Measurements from ENCODE around the gene FIGNL2. TPM values are rescaled to one million over a fixed set of nuclear protein-coding genes. Genes with fewer than 3 reads are reported as not detected.

Gene FIGNL2
- polyA plus RNA-seq, 1 experiment: 0.26 TPM

DNA sequence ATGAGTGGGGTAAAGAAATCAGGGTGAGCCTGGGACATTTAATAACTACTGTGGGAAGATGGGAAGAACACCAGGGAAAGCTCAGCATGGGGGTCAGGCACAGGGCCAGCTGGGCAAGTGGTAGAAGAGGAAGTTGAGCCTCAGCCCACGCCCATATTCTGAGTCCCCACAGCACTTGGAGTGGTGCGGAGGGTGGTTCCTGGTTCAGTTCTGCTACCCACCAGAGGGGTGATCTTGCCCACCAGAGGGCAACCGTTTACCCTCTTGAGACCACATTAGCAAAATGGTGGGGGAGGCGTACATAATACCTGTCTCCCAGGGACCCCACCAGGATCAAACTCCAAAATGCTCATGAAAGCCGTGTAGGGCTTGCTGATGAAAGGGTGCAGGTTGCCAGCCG lies 22.6 kb upstream of the FIGNL2 start:
- no peak for DNase-seq (ENCODE audit: low read depth, low spot score)
- H3K9me3 ChIP-seq (ENCODE audit: control insufficient read depth, insufficient read depth, low read length): no peaks in the 10 kb centered on the region; the same call in 1 of the 2 replicates
- TF ChIP-seq, protein P1, sequence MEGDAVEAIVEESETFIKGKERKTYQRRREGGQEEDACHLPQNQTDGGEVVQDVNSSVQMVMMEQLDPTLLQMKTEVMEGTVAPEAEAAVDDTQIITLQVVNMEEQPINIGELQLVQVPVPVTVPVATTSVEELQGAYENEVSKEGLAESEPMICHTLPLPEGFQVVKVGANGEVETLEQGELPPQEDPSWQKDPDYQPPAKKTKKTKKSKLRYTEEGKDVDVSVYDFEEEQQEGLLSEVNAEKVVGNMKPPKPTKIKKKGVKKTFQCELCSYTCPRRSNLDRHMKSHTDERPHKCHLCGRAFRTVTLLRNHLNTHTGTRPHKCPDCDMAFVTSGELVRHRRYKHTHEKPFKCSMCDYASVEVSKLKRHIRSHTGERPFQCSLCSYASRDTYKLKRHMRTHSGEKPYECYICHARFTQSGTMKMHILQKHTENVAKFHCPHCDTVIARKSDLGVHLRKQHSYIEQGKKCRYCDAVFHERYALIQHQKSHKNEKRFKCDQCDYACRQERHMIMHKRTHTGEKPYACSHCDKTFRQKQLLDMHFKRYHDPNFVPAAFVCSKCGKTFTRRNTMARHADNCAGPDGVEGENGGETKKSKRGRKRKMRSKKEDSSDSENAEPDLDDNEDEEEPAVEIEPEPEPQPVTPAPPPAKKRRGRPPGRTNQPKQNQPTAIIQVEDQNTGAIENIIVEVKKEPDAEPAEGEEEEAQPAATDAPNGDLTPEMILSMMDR (IDR thresholded peaks at IDR 0.05; ENCODE audit: low read depth, low read length): no peak
- POLR2A ChIA-PET: no interaction called here
- no peak overlapping the region for H3K4me3 ChIP-seq (ENCODE audit: low read depth, low read length)
- H3K27me3 ChIP-seq (ENCODE audit: control insufficient read depth, insufficient read depth, low read length): peaks cover 5% of the 10 kb centered on the region
- no peak overlapping the region for H3K27ac ChIP-seq (ENCODE audit: low read depth, low read length)
- CTCF ChIA-PET: no interaction called here

DNA sequence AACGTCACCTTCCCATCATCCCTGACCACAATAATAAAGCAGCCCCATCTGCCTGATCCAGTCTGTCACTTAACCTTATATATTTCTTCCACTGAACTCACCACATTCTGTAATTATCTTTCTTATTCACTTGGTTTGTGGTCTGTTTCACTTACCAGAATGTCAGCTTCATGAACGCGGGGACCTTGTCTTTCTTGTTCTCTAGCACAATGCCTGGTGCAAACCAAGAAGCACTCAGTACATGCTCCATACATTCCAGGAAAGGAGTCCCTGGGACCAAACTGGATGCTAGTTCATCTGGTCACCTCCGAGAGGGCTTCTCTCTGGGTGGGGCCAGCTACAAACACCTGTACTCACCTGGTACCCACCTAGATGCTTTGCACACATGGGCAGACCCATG lies 22.0 kb upstream of the FIGNL2 start:
- TF ChIP-seq, protein P1 (IDR thresholded peaks at IDR 0.05; ENCODE audit: low read depth, low read length): no peak
- CTCF ChIA-PET: interaction anchor here (0.9 kb wide), 1 partner anchor 154 kb away, joined by 5 read pairs; no protein-coding TSS in a partner anchor
- Histone ChIP-seq H3K9me3 (ENCODE audit: control insufficient read depth, insufficient read depth, low read length) (no peaks in the 10 kb centered on the region; the same call in 1 of the 2 replicates), H3K27me3 (ENCODE audit: control insufficient read depth, insufficient read depth, low read length) (peaks cover 5% of the 10 kb centered on the region), H3K27ac (ENCODE audit: low read depth, low read length) (no peak overlapping the region), H3K4me3 (ENCODE audit: low read depth, low read length) (no peak overlapping the region)
- POLR2A ChIA-PET: no interaction called here
- no peak for DNase-seq (ENCODE audit: low read depth, low spot score)

DNA sequence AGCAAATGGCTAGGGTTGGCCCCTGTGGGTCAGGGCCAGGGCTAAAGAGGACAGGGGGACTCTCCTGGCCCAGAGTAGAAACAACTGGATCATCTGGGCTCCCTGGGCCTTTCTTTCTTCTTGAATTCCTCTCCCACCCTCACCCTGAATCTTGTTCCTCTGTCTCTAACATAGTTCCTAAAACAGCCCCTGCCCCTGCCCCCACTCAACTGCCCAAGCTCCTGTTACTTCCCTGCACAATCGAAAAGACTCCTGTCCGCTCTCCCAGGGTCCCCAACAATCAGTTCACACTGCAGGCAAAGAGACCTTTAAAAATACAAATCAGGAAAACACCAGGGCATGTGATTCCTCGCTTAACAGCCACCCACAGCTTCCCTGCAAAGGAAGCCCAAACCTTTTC lies 21.4 kb upstream of the FIGNL2 start:
- no peak for DNase-seq (ENCODE audit: low read depth, low spot score)
- TF ChIP-seq, protein P1 (IDR thresholded peaks at IDR 0.05; ENCODE audit: low read depth, low read length): no peak
- Histone ChIP-seq H3K9me3 (ENCODE audit: control insufficient read depth, insufficient read depth, low read length) (no peaks in the 10 kb centered on the region; the same call in 1 of the 2 replicates), H3K27me3 (ENCODE audit: control insufficient read depth, insufficient read depth, low read length) (peaks cover 9% of the 10 kb centered on the region), H3K4me3 (ENCODE audit: low read depth, low read length) (no peak overlapping the region), H3K27ac (ENCODE audit: low read depth, low read length) (no peak overlapping the region)
- POLR2A ChIA-PET: no interaction called here
- CTCF ChIA-PET: interaction anchor here (0.9 to 1.2 kb wide), 2 partner anchors 155 to 449 kb away, joined by 3 to 5 read pairs; no protein-coding TSS in a partner anchor

DNA sequence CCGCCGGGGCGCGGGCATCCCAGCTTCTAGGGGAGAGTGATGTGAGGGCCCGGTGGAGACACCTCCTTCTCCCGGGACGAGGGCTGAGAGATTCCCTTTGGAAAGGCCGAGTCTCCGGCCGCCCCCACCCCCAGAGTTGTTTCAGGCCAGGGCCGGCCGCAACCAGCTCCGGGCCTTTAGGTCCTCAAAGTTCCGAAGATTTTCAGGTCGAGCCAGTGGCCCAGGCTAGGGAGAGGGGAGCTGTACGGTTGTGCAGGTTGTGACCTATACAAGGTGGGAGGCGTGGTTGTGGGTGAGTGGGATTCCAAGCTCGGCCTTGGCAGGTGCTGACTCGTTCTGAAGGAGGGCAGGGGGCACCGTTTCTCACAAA lies 21.0 kb upstream of the FIGNL2 start:
- no peak for DNase-seq (ENCODE audit: low read depth, low spot score)
- Histone ChIP-seq H3K27ac (ENCODE audit: low read depth, low read length) (peak overlapping the region; percentile 11), H3K27me3 (ENCODE audit: control insufficient read depth, insufficient read depth, low read length) (peaks cover 13% of the 10 kb centered on the region), H3K4me3 (ENCODE audit: low read depth, low read length) (no peak overlapping the region), H3K9me3 (ENCODE audit: control insufficient read depth, insufficient read depth, low read length) (no peaks in the 10 kb centered on the region; the same call in 1 of the 2 replicates)
- ChIA-PET CTCF (interaction anchor here (0.6 to 1.2 kb wide), 3 partner anchors 156 to 449 kb away, joined by 3 to 5 read pairs (median 4); no protein-coding TSS in a partner anchor), POLR2A (interaction anchor here (0.6 to 1.0 kb wide), 3 partner anchors 141 to 433 kb away, joined by 3 to 4 read pairs (median 3); no protein-coding TSS in a partner anchor)
- TF ChIP-seq, protein P1 (IDR thresholded peaks at IDR 0.05; ENCODE audit: low read depth, low read length): no peak

DNA sequence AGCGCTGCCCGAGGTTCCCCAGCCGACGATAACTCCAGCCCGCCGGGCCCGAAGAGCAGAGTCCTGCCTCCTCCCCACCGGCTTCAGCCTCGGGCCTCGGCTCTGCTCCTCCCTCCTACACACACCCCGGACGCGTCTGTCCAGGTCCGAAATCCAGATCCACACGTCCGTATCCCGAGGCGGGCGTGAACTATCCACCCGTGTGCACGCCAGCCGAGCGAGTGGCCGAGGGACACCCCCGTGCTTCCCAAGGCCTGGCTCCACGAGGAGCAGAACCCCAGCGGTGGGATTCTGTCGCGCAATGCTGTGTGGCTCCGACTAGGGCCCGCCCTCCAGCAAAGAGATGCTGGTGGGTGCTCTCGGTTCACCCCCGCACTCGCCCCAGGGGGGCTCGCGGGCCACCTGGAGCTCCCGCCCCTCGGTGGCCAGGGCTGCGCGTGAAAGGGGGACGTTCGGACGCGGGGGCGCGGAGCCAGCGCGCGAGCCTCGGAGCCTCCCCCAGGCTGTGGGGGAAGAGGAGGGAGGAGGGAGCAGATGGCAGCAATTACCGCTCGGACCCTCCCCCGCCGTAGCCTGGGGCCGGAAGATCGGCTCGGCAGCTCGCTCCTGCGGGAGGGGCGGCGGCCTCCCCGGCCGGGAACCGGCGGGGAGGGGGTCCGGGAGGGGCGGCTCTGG lies 20.4 kb upstream of the FIGNL2 start:
- no peaks in the 10 kb centered on the region; the same call in 1 of the 2 replicates for H3K9me3 ChIP-seq (ENCODE audit: control insufficient read depth, insufficient read depth, low read length)
- no peak overlapping the region for H3K27ac ChIP-seq (ENCODE audit: low read depth, low read length)
- CTCF ChIA-PET: interaction anchor here (0.6 to 1.2 kb wide), 2 partner anchors 168 to 448 kb away, joined by 3 to 4 read pairs; no protein-coding TSS in a partner anchor
- TF ChIP-seq, protein P1 (IDR thresholded peaks at IDR 0.05; ENCODE audit: low read depth, low read length): no peak
- peaks cover 17% of the 10 kb centered on the region for H3K27me3 ChIP-seq (ENCODE audit: control insufficient read depth, insufficient read depth, low read length)
- POLR2A ChIA-PET: interaction anchor here (0.6 to 1.0 kb wide), 3 partner anchors 141 to 433 kb away, joined by 3 to 4 read pairs (median 3); no protein-coding TSS in a partner anchor
- no peak for DNase-seq (ENCODE audit: low read depth, low spot score)
- peak overlapping the region; percentile 51 for H3K4me3 ChIP-seq (ENCODE audit: low read depth, low read length)

Data from AG04450 (cell line).